GM18868 (cell line): ENCODE measurements around the gene KIF16B.
"Not testable (repeated sequence)": the region's sequence is repeated elsewhere in the genome, so short reads cannot be mapped to it uniquely, and the experiment has no call there.

ENCODE experiments used
- ATAC-seq: cut with Tn5 transposase; IDR thresholded peaks from one replicate; pipeline ENCODE4 v1.9.1; 2021; ENCODE audit warnings: mild to moderate bottlenecking, moderate library complexity; ENCODE audit not compliant: unreplicated experiment

Gene KIF16B

DNA sequence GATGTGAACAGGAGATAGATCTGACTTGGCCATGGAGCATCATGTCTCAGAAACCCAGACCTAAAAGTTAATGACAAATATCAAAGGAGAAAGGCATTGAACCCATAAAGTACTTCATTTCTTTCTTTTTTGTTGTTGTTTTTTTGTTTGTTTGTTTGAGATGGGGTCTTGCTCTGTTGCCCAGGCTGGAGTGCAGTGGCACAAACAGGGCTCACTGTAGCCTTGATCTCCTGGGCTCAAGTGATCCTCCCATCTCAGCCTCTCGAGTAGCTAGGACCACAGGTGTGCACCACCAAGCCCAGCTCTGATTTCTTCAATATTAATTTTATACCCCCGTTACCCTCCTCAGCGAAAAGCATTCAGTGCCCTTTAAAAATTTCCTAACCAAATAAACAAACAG, 45.8 kb downstream of the KIF16B start:
- no peak for ATAC-seq

DNA sequence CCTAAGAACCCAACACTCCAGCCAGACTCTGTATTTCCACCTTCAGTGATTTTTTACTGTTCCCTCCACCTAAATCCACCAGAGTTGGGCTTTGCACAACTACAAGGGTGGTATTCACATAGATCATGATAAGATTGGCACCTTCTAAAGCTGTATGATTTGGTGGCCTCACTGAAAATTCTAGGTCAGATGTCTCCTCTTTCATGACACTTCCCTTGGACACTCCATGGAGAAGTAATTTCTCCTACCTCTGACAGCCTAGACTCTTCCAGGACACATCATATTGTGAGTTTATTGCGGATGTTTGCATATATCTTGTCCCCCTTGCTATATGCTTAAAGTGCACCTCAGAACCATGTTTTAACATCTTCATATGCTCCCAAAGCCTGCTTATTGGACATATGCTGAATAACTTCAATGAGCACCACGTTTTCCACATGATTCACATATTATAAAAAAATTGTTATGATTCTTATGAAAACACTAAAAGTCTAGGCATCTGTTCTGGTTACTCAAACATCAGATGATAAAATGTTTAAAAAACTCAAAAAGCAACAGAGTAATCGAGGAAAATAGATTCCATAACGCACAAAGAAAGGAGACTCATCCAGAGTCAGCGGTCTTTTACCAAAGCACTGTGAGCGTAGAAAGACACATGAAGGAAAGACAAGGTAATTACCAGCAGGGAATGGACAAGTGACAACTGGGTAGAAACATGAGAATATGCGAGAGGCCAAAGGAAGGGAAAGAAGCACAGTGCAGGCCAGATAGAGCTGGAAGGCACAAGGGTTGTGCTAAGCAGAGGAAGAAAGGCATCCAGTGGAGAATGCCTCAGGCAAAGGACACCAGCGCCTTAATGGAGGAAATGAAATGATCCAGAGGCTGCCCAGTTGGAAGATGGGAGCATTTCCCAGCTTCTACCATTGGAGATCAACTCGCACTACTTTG, 46.5 kb downstream of the KIF16B start:
- no peak for ATAC-seq

DNA sequence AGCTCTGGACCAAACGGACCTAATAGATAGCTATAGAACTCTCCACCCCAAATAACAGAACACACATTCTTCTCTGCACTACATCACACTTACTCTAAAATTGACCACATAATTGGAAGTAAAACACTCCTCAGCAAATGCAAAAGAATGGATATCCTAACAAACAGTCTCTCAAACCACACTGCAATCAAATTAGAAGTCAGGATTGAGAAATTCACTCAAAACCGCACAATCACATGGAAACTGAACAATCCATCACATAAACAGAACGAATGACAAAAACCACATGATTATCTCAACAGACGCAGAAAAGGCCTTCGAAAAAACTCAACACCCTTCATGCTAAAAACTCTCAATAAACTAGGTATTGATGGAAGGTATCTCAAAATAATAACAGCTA, 50.6 kb downstream of the KIF16B start:
- not testable (repeated sequence) for ATAC-seq

DNA sequence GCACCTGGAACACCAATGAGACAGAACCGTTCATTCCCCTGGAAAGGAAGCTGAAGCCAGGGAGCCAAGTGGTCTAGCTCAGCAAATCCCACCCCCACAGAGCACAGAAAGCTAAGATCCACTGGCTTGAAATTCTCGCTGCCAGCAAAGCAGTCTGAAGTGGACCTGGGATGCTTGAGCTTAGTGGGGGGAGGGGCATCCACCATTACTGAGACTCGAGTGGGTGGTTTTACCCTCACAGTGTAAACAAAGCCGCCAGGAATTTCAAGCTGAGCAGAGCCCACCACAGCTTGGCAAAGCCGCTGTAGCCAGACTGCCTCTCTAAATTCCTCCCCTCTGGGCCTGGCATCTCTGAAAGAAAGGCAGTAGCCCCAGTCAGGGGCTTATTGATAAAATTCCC, 53.1 kb downstream of the KIF16B start:
- ATAC-seq, result no peak

DNA sequence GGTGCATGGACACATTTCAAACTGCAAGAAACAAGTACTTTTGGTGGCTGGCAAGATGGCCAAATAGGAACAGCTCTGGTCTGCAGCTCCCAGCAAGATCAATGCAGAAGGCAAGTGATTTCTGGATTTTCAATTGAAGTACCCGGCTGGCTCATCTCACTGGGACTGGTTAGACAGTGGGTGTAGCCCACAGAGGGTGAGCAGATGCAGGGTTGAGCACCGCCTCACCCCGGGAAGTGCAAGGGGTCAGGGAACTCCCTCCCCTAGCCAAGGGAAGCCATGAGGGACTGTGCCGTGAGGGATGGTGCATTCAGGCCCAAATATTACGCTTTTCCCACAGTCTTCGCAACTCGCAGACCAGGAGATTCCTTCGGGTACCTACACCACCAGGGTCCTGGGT, 53.6 kb downstream of the KIF16B start:
- not testable (repeated sequence) for ATAC-seq

DNA sequence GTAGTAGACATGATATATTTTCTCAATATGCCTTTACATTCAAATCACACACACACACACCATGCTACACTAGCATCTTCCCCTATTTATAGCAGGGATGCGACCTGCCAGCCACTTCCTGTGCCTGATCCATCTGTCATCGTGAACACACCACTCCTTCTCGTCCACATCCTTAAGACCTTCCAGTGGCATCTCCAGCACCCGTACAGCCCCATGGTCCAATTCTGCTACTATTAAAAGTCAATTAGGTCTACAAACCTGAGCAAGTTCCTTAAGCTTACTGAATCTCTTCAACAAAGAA, 54.5 kb downstream of the KIF16B start:
- no peak for ATAC-seq

DNA sequence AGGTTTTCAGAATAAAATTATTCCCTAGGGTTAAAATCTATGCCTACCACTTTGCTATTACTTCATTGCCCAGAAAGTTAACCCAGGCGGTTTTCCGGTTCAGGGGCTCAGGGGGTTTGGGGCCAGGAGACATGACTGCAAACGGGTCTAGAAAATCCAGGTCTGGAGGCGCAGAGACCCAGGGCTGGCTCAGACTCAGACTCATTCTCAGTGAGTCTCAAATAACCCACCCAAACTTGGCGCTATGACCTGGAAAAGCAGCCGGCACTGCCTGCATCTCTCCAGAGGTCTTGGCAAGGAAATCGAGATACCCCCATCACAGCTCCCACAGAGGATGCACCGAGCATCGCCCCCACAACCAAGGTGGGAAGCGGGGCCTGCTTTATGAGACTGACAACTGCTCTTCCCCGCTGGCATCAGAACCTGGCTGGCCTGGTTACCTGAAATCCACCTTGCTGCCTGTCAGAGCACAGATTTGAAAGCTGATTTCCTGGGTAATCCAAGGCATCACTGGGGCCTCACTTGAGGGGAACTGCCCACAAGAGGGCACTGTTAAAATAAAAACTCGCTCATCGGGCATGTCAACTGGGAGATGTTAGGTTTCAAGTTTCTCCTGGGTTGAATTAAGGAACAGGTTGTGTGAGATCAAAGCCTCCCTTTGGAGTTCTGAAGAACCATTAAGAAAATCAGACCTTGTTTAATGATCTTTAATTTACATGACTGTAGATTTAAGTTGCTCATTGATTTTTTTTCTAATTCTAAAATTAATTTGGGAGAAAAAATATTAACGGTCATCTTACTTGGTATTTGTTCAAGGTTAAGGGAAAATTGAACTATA, 55.1 kb downstream of the KIF16B start:
- ATAC-seq, result peak; percentile 68

DNA sequence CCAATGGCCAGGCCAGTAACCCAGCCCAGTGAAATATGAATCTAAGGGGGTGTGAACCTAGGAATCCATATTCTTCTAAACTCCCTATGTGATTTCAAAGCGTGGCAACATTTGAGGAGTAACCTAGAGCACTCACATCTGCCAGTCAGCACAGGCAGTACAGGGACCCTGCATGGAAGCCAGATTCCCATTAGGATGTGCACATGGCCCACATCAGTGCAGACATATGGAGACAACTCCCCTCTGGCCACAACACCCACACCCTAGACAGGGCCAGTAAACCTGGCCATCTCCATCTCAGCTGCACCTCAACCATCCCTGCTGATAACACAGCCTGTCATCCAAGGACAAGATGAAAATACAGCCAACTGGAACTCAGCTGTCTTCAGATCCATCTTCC, 56.5 kb downstream of the KIF16B start:
- no peak for ATAC-seq

DNA sequence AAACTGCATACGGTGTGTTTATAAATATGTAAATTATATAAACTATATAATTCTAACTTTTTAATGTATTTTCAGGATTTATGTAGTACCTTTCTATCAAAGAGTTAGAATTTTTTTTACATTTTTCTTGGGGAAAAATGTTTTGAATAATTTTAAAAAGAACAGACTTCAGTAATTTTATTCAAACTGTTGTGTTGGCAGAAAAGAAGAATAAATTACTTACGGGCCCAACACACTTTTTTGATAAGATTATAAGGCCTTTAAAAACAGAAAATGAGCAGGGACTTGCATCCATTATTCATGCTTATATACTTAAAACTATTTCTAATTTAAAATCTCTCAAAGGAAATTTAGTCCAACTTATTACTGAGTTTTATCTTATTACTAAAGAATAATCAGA, 58.2 kb downstream of the KIF16B start:
- no peak for ATAC-seq

DNA sequence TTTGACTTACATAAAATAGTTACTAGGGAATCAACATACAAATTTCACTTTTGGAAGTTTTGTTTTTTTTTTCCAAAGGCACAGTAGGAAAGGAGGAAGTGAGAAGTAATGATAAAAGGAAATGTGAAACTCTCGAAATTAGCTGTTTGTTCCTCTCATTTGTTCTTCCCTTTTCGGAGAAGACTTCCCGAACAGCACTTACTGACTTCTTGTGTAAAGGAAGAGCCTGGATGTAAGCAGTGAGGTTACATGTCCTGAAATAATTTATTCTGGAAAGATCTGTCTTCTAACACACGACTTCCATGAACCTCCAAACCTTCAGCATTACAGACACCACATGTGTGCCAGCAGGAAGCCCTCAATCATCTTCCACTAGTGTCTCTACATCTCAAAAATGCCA, 59.1 kb downstream of the KIF16B start:
- ATAC-seq, result no peak

DNA sequence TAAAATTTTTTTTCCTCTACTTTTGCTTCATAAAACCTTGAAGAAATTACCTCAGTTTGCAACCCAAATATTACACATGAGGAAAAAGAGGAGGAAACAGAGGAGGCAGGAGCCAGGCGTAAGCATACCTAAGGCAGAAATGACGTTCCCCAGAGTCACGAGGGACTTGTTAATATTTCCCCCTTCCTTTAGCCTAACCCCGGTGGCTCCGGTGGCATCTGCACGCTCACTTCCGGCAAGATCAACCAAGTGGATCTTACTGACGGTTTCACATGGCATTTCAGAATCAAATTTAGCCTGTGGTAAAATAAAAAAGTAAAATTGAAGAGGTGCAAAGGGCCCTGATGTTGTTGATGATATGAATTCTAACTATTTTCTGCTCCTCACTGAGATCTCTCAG, 67.4 kb downstream of the KIF16B start:
- ATAC-seq, result no peak

DNA sequence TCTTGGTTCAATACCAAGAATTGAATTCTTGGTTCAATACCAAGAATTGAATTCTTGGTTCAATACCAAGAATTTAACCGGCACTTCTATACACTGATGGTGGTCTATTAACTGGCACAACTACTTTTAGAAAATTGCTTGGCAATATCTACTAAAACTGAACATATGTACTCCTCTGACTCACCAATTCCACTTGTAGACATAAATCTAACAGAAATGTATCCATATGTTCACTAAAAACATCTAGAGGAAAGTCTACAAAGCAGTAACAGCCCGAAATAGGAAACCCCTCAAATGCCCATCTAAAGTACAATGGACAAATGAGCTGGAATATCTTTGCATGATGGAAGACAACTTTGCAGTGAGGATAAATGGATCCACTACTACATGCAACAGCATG, 71.9 kb downstream of the KIF16B start:
- no peak for ATAC-seq

DNA sequence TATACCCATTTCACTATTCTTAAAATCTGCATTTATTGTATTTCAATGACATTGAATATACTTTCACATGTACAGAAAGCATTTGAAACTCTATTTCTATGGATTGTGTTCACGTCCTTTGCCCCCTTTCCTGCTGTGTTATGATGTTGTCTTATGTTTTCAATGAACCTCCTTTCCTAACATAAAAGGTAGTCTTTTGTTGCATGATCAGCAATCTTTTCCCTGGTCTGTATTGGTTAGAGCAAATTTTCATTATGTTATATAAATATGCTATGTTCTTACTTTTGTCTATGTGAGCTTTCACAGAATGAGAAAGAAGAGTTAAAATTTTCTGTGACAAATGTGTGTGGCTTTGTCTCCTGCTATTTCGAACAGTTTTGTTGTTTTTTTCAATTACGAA, 73.1 kb downstream of the KIF16B start:
- no peak for ATAC-seq

DNA sequence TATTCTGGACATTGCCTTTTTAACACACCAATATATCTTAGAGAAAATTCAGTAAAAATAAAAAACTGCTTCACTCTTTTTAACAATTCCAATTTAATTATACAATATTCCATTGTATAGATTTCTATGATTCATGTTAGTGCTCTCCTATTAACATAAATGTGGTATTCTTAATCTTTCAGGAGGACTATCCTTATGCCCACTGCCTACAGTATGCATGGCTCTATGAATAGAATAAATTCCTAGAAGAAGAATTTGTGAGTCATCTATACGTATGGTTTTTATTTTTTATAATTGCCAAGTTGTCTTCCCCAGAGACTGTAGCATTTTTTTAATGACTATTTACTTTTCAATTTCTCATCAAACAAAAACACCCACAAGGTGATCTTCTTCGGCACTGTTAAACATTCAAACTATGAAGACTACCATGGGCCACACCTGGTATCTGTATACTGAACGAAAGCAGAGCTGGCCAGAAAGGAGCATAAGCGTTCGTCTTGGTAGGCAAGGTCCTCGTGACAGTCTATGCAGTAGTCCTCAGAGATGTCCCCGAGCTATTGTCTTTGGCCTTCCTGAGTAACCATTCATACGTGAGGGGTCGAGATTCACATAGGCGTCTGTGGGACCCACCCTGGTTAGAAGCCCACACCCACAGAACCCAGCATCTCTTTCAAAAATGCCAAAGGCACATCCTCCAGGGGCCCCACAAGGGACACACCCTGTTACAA, 74.6 kb downstream of the KIF16B start:
- no peak for ATAC-seq

DNA sequence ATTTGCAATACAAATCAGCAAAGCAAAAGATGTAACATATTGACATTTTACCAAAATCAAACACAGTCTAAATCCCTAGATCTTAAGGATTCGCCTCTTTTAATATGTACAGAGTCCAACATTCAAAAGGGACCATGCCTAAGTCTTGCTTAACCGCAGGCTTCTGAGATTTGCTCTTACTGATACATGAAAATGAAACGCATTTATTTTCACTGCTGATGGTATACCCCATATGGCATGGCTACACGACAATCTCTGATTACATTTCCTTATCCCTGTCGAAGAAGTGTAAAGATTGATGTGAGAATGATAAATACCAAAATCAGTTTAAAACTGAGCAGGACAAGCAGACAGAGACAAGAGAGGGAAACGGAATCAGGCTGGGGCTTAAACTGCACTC, 75.4 kb downstream of the KIF16B start:
- no peak for ATAC-seq

DNA sequence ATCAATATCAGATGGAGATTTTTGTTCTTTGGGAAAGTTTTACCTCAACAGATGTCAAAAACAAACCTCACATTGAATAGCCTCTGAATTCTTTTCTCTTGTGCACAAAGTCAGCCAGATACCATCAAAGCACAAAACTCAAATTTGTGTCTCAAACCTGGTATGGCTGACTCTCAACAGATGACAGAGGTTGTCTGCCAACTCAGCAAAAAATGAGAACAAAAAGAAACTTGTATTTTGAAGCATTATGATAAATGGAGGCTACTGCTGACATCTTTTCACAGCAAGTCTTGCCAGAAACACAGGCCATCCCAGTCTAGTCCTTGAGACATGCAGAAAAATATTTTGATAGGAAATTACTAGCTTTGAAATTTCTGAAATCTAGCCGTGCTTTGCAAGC, 79.8 kb downstream of the KIF16B start:
- no peak for ATAC-seq

DNA sequence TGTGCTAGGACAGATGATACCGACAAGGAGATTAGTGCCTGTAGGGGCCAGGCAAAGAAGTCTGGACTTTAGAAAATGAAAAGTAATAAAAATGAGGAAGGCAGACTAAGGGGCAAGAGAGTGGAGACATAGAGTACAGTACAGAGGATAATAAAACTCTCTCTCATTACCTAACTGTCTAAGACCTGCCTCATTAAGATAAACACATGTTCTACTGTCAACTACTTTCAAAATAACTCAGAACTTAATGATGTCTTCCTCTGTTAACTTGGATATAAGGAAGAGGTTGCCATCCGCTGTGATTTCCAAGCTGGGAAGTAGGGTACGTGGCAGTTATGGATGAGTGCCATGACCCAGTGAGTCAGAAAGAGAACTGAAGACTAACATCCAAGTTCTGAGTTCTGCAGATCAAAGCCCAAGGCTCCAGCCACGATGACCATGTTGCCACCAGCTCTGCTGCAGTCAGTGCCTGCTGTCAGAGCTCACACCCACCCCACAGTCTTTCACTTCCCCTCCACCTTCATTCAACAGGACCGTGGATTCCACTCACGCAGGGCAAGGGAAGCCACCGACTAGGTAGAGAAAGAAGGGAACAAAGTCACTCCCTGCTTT, 81.8 kb downstream of the KIF16B start:
- ATAC-seq, result peak; percentile 85

DNA sequence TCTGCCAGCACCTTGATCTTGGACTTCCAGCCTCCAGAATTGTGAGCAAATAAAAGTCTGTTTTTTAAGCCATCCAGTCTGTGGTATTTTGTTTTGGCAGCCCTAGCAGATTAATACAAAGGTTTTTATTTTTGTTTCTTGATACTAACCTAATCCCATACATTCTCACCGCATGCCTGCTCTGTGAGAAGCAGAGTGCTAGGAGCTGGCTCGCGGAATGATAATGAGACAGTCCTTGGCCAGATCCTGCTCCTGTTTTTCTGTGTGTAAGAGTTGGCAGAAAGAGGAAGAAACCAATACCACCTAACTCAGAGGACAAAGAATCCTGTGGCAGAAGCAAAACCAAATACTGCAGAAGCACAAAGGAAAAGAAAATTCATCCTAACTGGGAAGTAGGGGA, 82.6 kb downstream of the KIF16B start:
- ATAC-seq, result no peak

DNA sequence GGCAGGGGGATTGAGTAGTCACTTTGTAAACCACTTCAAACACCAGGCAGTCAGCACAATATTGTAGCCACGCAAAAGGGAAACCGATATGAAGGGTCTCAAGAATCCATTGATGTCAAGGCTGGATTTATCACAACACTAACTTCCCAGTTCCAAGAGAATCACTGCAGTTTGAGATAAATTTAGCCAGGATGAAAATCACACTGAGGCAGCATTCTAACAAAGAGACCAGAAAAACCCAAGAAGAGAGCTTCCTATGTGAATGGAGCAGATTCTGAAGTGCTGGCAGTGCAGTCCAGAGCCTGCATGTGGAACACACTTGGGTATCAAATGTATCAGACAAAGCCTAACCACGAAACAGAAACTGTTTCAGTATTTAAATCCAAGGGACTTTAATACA, 84.6 kb downstream of the KIF16B start:
- ATAC-seq, result no peak

DNA sequence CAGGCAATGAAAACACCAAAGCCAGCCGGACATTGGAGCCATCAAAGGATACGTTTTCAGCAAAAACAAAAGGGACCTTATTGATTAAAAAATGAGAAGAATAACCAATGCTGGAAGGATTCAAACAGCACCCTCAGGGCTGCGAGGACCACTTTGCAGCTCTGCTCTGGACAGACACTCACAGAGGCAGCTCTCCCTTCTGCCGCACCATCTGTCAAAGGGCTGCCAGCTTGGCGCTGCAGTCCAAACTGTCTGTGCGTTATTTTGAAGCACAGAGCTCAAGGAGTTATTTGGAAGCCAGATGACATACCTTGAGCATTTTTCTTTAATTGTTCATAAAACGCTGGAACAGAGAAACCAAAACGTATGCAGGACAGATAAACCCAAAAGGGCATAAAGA, 85.2 kb downstream of the KIF16B start:
- ATAC-seq, result no peak

DNA sequence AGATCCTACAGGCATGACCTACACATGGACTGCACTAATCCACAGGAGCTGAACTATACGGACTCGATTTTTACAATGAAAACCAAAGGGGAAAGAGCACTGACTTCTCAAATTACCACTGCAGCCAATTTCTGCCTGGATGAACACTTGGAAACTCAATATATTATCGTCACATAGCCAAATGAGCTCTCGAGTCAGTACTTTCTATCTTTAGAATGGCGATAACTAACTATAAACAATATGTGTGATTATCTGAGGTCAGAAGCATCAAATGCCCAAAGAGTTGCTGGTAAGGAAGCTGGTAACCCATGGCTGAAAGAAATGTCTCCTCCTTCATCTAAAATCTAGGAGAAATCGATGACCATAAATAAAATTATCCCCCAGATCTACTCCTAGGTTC, 86.7 kb downstream of the KIF16B start:
- ATAC-seq, result no peak
